ENCODE results near the gene CFAP53. TPM values are rescaled to one million over a fixed set of nuclear protein-coding genes. Genes with fewer than 3 reads are reported as not detected.

The CFAP53 gene
- total and polyA plus RNA-seq, 10 donors = 0.13 to 0.85 (median 0.46) TPM; not detected in 2

- intact Hi-C loops (cut with DNase I; ENCODE audit: low total_unique reads) = no loop called here
- Histone ChIP-seq H3K27me3 (replicated peaks in 1 of 7) (peaks cover 0 to 93% (median 48%) of the 10 kb centered on the region in 7 donors), H3K4me3 (peak overlapping the region in 1 of 8 donors; percentile 82), H3K9me3 (peaks cover 0 to 7% (median under 1%) of the 10 kb centered on the region in 8 donors), H3K36me3 (no peaks in the 10 kb centered on the region), H3K27ac (no peak overlapping the region), H3K4me1 (peaks cover 0 to 27% (median 20%) of the 10 kb centered on the region in 6 donors)
- DNase-seq = no peak
- 32 to 40% (median 37%) methylated on average over 10 of the region's 10 CpGs for WGBS, 5 donors
- no peak for TF ChIP-seq POLR2AphosphoS5 (IDR thresholded peaks at IDR 0.05)
- TF ChIP-seq CTCF (IDR thresholded peaks at IDR 0.05 in 8 of 11, conservative IDR thresholded peaks at IDR 0.05 in 3 of 11) = no peak
- TF ChIP-seq POLR2A (IDR thresholded peaks at IDR 0.05) = no peak
Observed at GRCh38 chr18:50195689-50196088, 70.6 kb downstream of the CFAP53 start.

GRCh38 chr18:50194631-50195532, 71.4 kb downstream of the CFAP53 start, which contains the start of gene MYO5B:
Gene MYO5B (minus strand): TSS chr18:50195147. CDS start chr18:50194793, 354 bp downstream.
- peak; percentile 81 for DNase-seq
- Histone ChIP-seq H3K4me1 (peaks cover 0 to 27% (median 20%) of the 10 kb centered on the region in 6 donors), H3K9me3 (no peaks in the 10 kb centered on the region), H3K4me3 (peak within 1 kb of the TSS; percentile 32 to 82 (median 51)), H3K27me3 (replicated peaks in 1 of 7) (peaks cover 0 to 94% (median 48%) of the 10 kb centered on the region in 7 donors), H3K36me3 (no peaks in the 10 kb centered on the region), H3K27ac (peak within 1 kb of the TSS in 1 of 8 donors; percentile 46)
- intact Hi-C loops (cut with DNase I; ENCODE audit: low total_unique reads) = no loop called here
- TF ChIP-seq CTCF (IDR thresholded peaks at IDR 0.05 in 8 of 11, conservative IDR thresholded peaks at IDR 0.05 in 3 of 11) (peak in 6 of 11 experiments; percentile 8 to 62 (median 44)), POLR2AphosphoS5 (IDR thresholded peaks at IDR 0.05) (no peak), POLR2A (IDR thresholded peaks at IDR 0.05) (no peak)
- 1 to 5% (median 1%) methylated on average over 44 to 115 of the region's 115 CpGs for WGBS, 5 donors

- no peak for TF ChIP-seq POLR2A (IDR thresholded peaks at IDR 0.05)
- TF ChIP-seq CTCF (IDR thresholded peaks at IDR 0.05 in 8 of 11, conservative IDR thresholded peaks at IDR 0.05 in 3 of 11) = no peak
- no peak for TF ChIP-seq POLR2AphosphoS5 (IDR thresholded peaks at IDR 0.05)
- 2 to 5% (median 3%) methylated on average over 23 to 68 of the region's 68 CpGs for WGBS, 5 donors
- H3K27ac ChIP-seq = no peak overlapping the region
- H3K9me3 ChIP-seq = no peaks in the 10 kb centered on the region
- peaks cover 0 to 27% (median 22%) of the 10 kb centered on the region in 6 donors for H3K4me1 ChIP-seq
- peak overlapping the region; percentile 32 to 82 (median 51) for H3K4me3 ChIP-seq
- no peak for DNase-seq
- H3K27me3 ChIP-seq (replicated peaks in 1 of 7) = peaks cover 0 to 94% (median 46%) of the 10 kb centered on the region in 7 donors
- H3K36me3 ChIP-seq = no peaks in the 10 kb centered on the region
- intact Hi-C loops (cut with DNase I; ENCODE audit: low total_unique reads) = no loop called here
Observed at GRCh38 chr18:50193796-50194630, 72.3 kb downstream of the CFAP53 start.
